GM12878 (cell line): ENCODE results near the gene PRDM16. TPM values are rescaled to one million over a fixed set of nuclear protein-coding genes. Genes with fewer than 3 reads are reported as not detected.

Experiments
- ATAC-seq: fragments of 200-7000 bp; cut with Tn5 transposase; 3 replicates; pipeline ENCODE4 v1.9.1; 2020; ENCODE audit warnings: mild to moderate bottlenecking, moderate library complexity
- BruUV-seq: library from RNA; stranded (reverse); fragments of 400-500 nt; replicated peaks from 2 replicates; lab custom pipeline; 2021; lab: Mats Ljungman, UMichigan
- CTCF ChIA-PET: fragments of 300-600 bp; sonication (Branson Sonifier 250); formaldehyde crosslinking; extraction: SDS; loops from one replicate; lab custom pipeline; 2021; ENCODE audit warnings: inconsistent platforms; lab: Yijun Ruan, JAX
- POLR2A ChIA-PET: fragments of 350-600 bp; formaldehyde crosslinking; extraction: SDS; loops from one replicate; lab custom pipeline; 2021; ENCODE audit warnings: inconsistent platforms; lab: Charles Lee
- RAD21 ChIA-PET: fragments of 300-600 bp; sonication (Branson Sonifier 250); formaldehyde crosslinking; loops from one replicate; lab custom pipeline; 2023; ENCODE audit warnings: antibody characterized with exemption; ENCODE audit not compliant: unreplicated experiment; lab: Charles Lee
- SMC1A ChIA-PET: fragments of 300-600 bp; sonication (Branson Sonifier 250); formaldehyde crosslinking; loops from one replicate; lab custom pipeline; 2023; ENCODE audit not compliant: unreplicated experiment, uncharacterized antibody; lab: Charles Lee
- DNase-seq: peaks from one replicate; pipeline ENCODE4 v3.0.0-alpha.2; 2011; ENCODE audit warnings: low read depth, low spot score
- FAIRE-seq: peaks from 3 replicates; lab custom pipeline; 2011; peaks lifted over from hg19 to GRCh38; lab: Jason Lieb, UNC
- H2AFZ ChIP-seq: 2 replicates; pipeline ENCODE4 v1.6.0; 2011; ENCODE audit warnings: low read depth, low read length, control low read depth; ENCODE audit not compliant: control insufficient read depth
- H3K27ac ChIP-seq: 2 replicates; pipeline ENCODE4 v1.5.1; 2011; ENCODE audit warnings: control low read depth; ENCODE audit not compliant: control insufficient read depth, insufficient read depth
- H3K27me3 ChIP-seq, 2 experiments: replicated peaks in 1 of 2; 2 replicates each; pipeline versions ENCODE4 v1.6.0 to v1.6.1; 2011; ENCODE audit warnings: low read length in 1 of 2; ENCODE audit not compliant: control insufficient read depth in 2 of 2, insufficient read depth in 2 of 2
- H3K36me3 ChIP-seq, 2 experiments: 2 replicates each; pipeline ENCODE4 v1.5.1; 2011; ENCODE audit warnings: low read length in 1 of 2; ENCODE audit not compliant: control insufficient read depth in 2 of 2, insufficient read depth in 2 of 2
- H3K4me1 ChIP-seq: 2 replicates; pipeline ENCODE4 v1.6.1; 2011; ENCODE audit warnings: mild to moderate bottlenecking, low read length, moderate library complexity, mixed read lengths; ENCODE audit not compliant: control insufficient read depth, insufficient read depth
- H3K4me2 ChIP-seq: 2 replicates; pipeline ENCODE4 v1.6.0; 2011; ENCODE audit warnings: control low read depth; ENCODE audit not compliant: control insufficient read depth, insufficient read depth
- H3K4me3 ChIP-seq: fragments of 200-600 bp; sonication (generic); 2 replicates; pipeline ENCODE4 v1.5.1; 2016
- H3K79me2 ChIP-seq: 2 replicates; pipeline ENCODE4 v1.6.0; 2011; ENCODE audit warnings: low read length; ENCODE audit not compliant: control insufficient read depth, insufficient read depth
- H3K9ac ChIP-seq: 2 replicates; pipeline ENCODE4 v1.8.0; 2011; ENCODE audit warnings: low read length, control low read depth, mixed read lengths; ENCODE audit not compliant: control insufficient read depth, insufficient read depth
- H3K9me3 ChIP-seq: replicated peaks from 3 replicates; pipeline ENCODE4 v1.5.1; 2011; ENCODE audit warnings: mild to moderate bottlenecking, low read length; ENCODE audit not compliant: control insufficient read depth, insufficient read depth
- H4K20me1 ChIP-seq: 2 replicates; pipeline ENCODE4 v1.6.0; 2011; ENCODE audit not compliant: control insufficient read depth, insufficient read depth
- BHLHE40 ChIP-seq, 2 experiments: fragments of 450-650 bp in 1 of 2; IDR thresholded peaks; 2 replicates each; pipeline ENCODE4 v1.6.1; 2011 to 2017; ENCODE audit warnings: low read depth in 2 of 2, borderline replicate concordance in 1 of 2, improper control_type of control experiment in 1 of 2, low read length in 1 of 2, mild to moderate bottlenecking in 1 of 2
- CHD2 ChIP-seq: IDR thresholded peaks from 2 replicates; pipeline ENCODE4 v1.6.1; 2011; ENCODE audit warnings: low read depth, low read length, improper control_type of control experiment, borderline replicate concordance
- CREB1 ChIP-seq: IDR thresholded peaks from 2 replicates; pipeline ENCODE4 v1.6.1; 2012; ENCODE audit warnings: low read depth, mild to moderate bottlenecking, inconsistent platforms
- DPF2 ChIP-seq: fragments of 450-650 bp; IDR thresholded peaks from 2 replicates; pipeline ENCODE4 v1.6.1; 2017; ENCODE audit warnings: mild to moderate bottlenecking
- E2F4 ChIP-seq: IDR thresholded peaks from 2 replicates; pipeline ENCODE4 v1.6.1; 2012; ENCODE audit warnings: low read depth, low read length, improper control_type of control experiment
- EED ChIP-seq: sonication (generic); IDR thresholded peaks from 2 replicates; pipeline ENCODE4 v1.6.1; 2016; ENCODE audit warnings: antibody characterized with exemption, low read depth
- HCFC1 ChIP-seq: fragments of 150-350 bp; IDR thresholded peaks from 2 replicates; pipeline ENCODE4 v1.6.1; 2014; ENCODE audit warnings: low read length
- HDGF ChIP-seq: fragments of 450-650 bp; IDR thresholded peaks from 2 replicates; pipeline ENCODE4 v1.6.1; 2016; ENCODE audit warnings: antibody characterized with exemption
- MTA3 ChIP-seq: IDR thresholded peaks from 2 replicates; pipeline ENCODE4 v1.6.1; 2012; ENCODE audit warnings: low read length, inconsistent platforms, borderline replicate concordance
- MXI1 ChIP-seq: fragments of 150-350 bp; IDR thresholded peaks from 2 replicates; pipeline ENCODE4 v1.6.1; 2011; ENCODE audit warnings: low read depth, mild to moderate bottlenecking, inconsistent platforms, low read length, improper control_type of control experiment
- NFIC ChIP-seq: IDR thresholded peaks from 2 replicates; pipeline ENCODE4 v1.6.1; 2012; ENCODE audit warnings: low read depth, mild to moderate bottlenecking, inconsistent platforms, low read length, moderate library complexity
- NFYB ChIP-seq: IDR thresholded peaks from 2 replicates; pipeline ENCODE4 v1.6.1; 2011; ENCODE audit warnings: low read depth, mild to moderate bottlenecking, low read length, improper control_type of control experiment, moderate library complexity; ENCODE audit not compliant: insufficient read depth
- PML ChIP-seq: IDR thresholded peaks from 2 replicates; pipeline ENCODE4 v1.6.1; 2012; ENCODE audit warnings: low read length, inconsistent platforms
- RELA ChIP-seq: fragments of 450-650 bp; IDR thresholded peaks from 2 replicates; pipeline ENCODE4 v1.8.0; 2014; ENCODE audit warnings: borderline replicate concordance; ENCODE audit not compliant: partially characterized antibody
- SMC3 ChIP-seq: IDR thresholded peaks from 2 replicates; pipeline ENCODE4 v1.6.1; 2011; ENCODE audit warnings: low read length, improper control_type of control experiment, borderline replicate concordance
- SP1 ChIP-seq: IDR thresholded peaks from one replicate; pipeline ENCODE4 v1.6.1; 2011; ENCODE audit warnings: low read depth, low read length
- SPI1 ChIP-seq: IDR thresholded peaks from 2 replicates; pipeline ENCODE4 v1.6.1; 2011; ENCODE audit warnings: low read depth, mild to moderate bottlenecking, low read length, moderate library complexity, borderline replicate concordance; ENCODE audit not compliant: insufficient read depth
- SUPT20H ChIP-seq: IDR thresholded peaks from 2 replicates; pipeline ENCODE4 v1.6.1; 2011; ENCODE audit warnings: low read depth, mild to moderate bottlenecking, low read length, moderate library complexity, borderline replicate concordance; ENCODE audit not compliant: control insufficient read depth
- TCF3 ChIP-seq: IDR thresholded peaks from 2 replicates; pipeline ENCODE4 v1.6.1; 2012; ENCODE audit warnings: low read depth, mild to moderate bottlenecking, low read length, borderline replicate concordance; ENCODE audit not compliant: insufficient read depth
- WRNIP1 ChIP-seq: IDR thresholded peaks from 2 replicates; pipeline ENCODE4 v1.6.1; 2011; ENCODE audit warnings: low read depth, low read length, improper control_type of control experiment, borderline replicate concordance
- ZNF24 ChIP-seq: fragments of 450-650 bp; IDR thresholded peaks from 2 replicates; pipeline ENCODE4 v1.6.1; 2017; ENCODE audit warnings: antibody characterized with exemption, mild to moderate bottlenecking
- ZNF622 ChIP-seq: fragments of 450-650 bp; IDR thresholded peaks from 2 replicates; pipeline ENCODE4 v1.6.1; 2017; ENCODE audit warnings: mild to moderate bottlenecking, inconsistent platforms
- ZSCAN29 ChIP-seq: fragments of 450-650 bp; IDR thresholded peaks from 2 replicates; pipeline ENCODE4 v1.6.1; 2017; ENCODE audit warnings: mild to moderate bottlenecking, moderate library complexity
- WGBS: methylation state at CpG from one replicate; pipeline ENCODE4 v1.1.6; 2016; ENCODE audit warnings: low lambda C conversion rate; ENCODE audit not compliant: insufficient replicate concordance, insufficient coverage; ENCODE audit errors: missing lambda C conversion rate; 5-methylcytosine and 5-hydroxymethylcytosine counted together
- in situ Hi-C: fragments of 300-500 bp; cut with MboI; formaldehyde crosslinking; loops from 9 replicates; pipeline ENCODE4 v1.14.3; 2018; ENCODE audit warnings: mixed read lengths
- intact Hi-C: fragments of 100-400 bp; cut with micrococcal nuclease; formaldehyde crosslinking; loops from one replicate; pipeline ENCODE4 v1.14.2; 2022; ENCODE audit not compliant: unreplicated experiment
- polyA plus RNA-seq, 11 experiments: library from polyadenylated mRNA; depleted of rRNA in 4 of 11; unstranded in 6 of 11; stranded (reverse) in 5 of 11; fragments of >200 nt; fragmentation: Nextera tagmentation in 4 of 11; fragmentation: Illumina TruSeq in 1 of 11; extraction: Ambion mirVana in 4 of 11; extraction: Trizol in 1 of 11; gene quantifications; 1 replicate in 1 of 11; 2 replicates in 10 of 11; pipeline versions ENCODE4 v1.2.1 to v1.2.3, GENCODE V29; 2011 to 2016; ENCODE audit warnings: inconsistent platforms in 2 of 11, missing spikeins in 2 of 11, low read depth in 1 of 11
- total RNA-seq, 4 experiments: library from RNA; depleted of rRNA in 3 of 4; stranded (reverse); fragments of >200 nt in 3 of 4; fragmentation: Illumina TruSeq in 1 of 4; extraction: Trizol in 1 of 4; gene quantifications; 2 replicates each; pipeline versions ENCODE4 v1.2.1 to v1.2.3, GENCODE V29; 2013 to 2021

Gene PRDM16
- total and polyA plus RNA-seq, 10 of the 15 experiments (the other 5 are each of a cell fraction or from before 2014, with no cell fraction given), result 0.03 TPM; not detected in 9

- no peak for TF ChIP-seq DPF2
- TF ChIP-seq SP1, result no peak
- TF ChIP-seq SUPT20H, result no peak
- TF ChIP-seq SPI1, result no peak
- no peak for TF ChIP-seq ZNF24
- TF ChIP-seq WRNIP1, result no peak
- no peak for TF ChIP-seq RELA
Observed at GRCh38 chr1:3073489-3074296, 4.7 kb downstream of the PRDM16 start (continued).

- SMC1A ChIA-PET, result no interaction called here
- no peak for FAIRE-seq
Observed at GRCh38 chr1:3074297-3074741, 5.3 kb downstream of the PRDM16 start.

More at GRCh38 chr1:3074297-3074741, 5.3 kb downstream of the PRDM16 start:
- Histone ChIP-seq H3K4me3 (no peak overlapping the region), H3K27ac (no peak overlapping the region), H3K4me2 (no peak overlapping the region), H3K9me3 (no peaks in the 10 kb centered on the region), H2AFZ (no peak overlapping the region), H3K4me1 (no peaks in the 10 kb centered on the region), H3K79me2 (no peaks in the 10 kb centered on the region), H4K20me1 (no peaks in the 10 kb centered on the region), H3K27me3 (no peaks in the 10 kb centered on the region; a peak in 3 of 4 replicates), H3K9ac (no peak overlapping the region), H3K36me3 (no peaks in the 10 kb centered on the region)
- TF ChIP-seq HDGF (no peak), HCFC1 (no peak), E2F4 (no peak), CHD2 (no peak), BHLHE40 (IDR thresholded peaks at IDR 0.05; ENCODE audit: borderline replicate concordance in 1 of 2, low read depth in 2 of 2, low read length in 1 of 2) (no peak), PML (no peak), TCF3 (no peak), SMC3 (no peak), RELA (no peak), MXI1 (no peak), CREB1 (no peak), MTA3 (no peak), NFYB (no peak), NFIC (no peak), ZSCAN29 (no peak), ZNF622 (no peak), EED (no peak)
- BruUV-seq, result no TSS peak
- ATAC-seq (no peak), DNase-seq (no peak)
- POLR2A ChIA-PET, result no interaction called here
- WGBS, result 65% methylated on average over 12 of the region's 13 CpGs
- intact Hi-C loops, result no loop called here
- in situ Hi-C loops, result no loop called here
- CTCF ChIA-PET, result no interaction called here
- RAD21 ChIA-PET, result no interaction called here
